RPMI7951 (cell line): ENCODE results near the gene HECTD3. TPM values are rescaled to one million over a fixed set of nuclear protein-coding genes. Genes with fewer than 3 reads are reported as not detected.
A peak's percentile ranks its signal among the peaks of the same experiment; 100 is the strongest.
"Not testable (repeated sequence)": the region's sequence is repeated elsewhere in the genome, so short reads cannot be mapped to it uniquely, and the experiment has no call there.

Experiments
- DNase-seq: peaks from one replicate; pipeline ENCODE4 v3.0.0-alpha.2; 2012; ENCODE audit warnings: low read depth
- total RNA-seq: library from RNA; depleted of rRNA; stranded (reverse); fragments of >200 nt; shearing (Covaris generic); gene quantifications from 2 replicates; pipeline ENCODE4 v1.2.3, GENCODE V29; 2014; rRNA removed

HECTD3 gene
- total RNA-seq, 1 experiment from 2014 or later: 27.9 TPM

DNA sequence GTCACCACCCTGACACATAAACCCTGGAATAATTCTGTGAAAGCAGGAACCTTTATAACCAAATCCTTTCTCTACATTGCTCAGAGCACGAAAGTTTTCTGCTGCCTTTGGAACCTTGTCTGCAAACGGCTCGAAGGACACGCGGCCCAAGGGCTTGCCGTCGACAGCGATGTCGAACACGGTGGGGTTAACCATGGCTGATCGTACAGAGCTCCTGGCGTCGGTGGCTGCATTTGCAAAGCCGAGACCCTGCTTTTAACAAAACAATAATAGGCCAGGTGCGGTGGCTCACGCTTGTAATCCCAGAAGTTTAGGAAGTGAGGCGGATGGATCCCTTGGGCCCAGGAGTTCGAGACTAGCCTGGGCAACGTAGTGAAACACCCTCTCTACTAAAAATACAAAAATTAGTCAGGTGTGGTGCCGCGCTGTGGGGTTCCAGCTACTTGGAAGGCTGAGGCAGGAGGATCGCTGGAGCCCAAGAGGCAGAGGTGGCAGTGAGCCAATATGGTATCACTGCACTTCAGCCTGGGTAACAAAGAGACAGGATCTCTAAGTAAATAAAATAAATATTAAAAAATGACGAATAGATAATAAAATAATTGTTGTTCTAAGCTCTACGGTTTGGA is 22.5 kb downstream of the HECTD3 start:
- DNase-seq: no peak

- DNase-seq: no peak
Measured at GRCh38 chr1:44985747-44986359, 25.3 kb downstream of the HECTD3 start.

- not testable (repeated sequence) for DNase-seq
Measured at GRCh38 chr1:44977372-44977771, 33.8 kb downstream of the HECTD3 start.

GRCh38 chr1:44976252-44976651 is 34.9 kb downstream of the HECTD3 start:
- DNase-seq: no peak

- DNase-seq: no peak
Measured at GRCh38 chr1:44973645-44974044, 37.5 kb downstream of the HECTD3 start.

- DNase-seq: peak; percentile 97
Measured at GRCh38 chr1:44970317-44970716, 40.8 kb downstream of the HECTD3 start.

GRCh38 chr1:44964396-44964795 is 46.7 kb downstream of the HECTD3 start:
- no peak for DNase-seq

- no peak for DNase-seq
Measured at GRCh38 chr1:44962729-44963128, 48.4 kb downstream of the HECTD3 start.

DNA sequence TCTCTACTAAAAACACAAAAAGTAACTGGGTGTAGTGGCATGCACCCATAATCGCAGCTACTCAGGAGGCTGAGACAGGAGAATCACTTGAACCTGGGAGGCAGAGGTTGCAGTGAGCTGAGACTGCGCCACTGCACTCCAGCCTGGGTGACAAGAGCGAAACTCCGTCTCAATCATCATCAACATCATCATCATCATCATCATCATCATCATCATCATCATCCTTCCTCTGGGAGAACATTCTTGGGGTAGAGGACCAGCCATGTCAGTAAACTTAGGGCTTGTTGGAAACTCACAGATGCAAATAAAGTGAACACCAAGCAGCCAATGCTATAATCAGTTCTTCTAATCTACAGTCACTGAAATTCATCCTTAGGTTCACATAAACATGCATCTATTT is 49.1 kb downstream of the HECTD3 start:
- DNase-seq: not testable (repeated sequence)

DNA sequence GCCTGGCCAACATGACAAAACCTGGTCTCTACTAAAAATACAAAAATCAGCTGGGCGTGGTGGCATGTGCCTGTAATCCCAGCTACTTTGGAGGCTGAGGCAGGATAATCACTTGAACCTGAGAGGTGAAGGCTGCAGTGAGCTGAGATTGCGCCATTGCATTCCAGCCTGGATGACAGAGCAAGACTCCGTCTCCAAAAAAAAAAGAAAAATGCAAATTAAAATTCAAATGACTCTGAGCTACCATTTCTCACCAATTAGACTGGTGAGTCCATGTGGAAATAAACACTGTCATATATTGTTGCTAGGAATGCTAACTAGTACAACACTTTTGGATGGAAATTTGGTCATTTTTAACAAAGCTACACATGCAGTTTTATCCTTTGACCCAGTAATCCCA is 53.6 kb downstream of the HECTD3 start:
- not testable (repeated sequence) for DNase-seq

GRCh38 chr1:44956077-44956476 is 55.0 kb downstream of the HECTD3 start:
- not testable (repeated sequence) for DNase-seq

Other genes starting within 250 kb of the HECTD3 start
- 2,373 and 2,557 TPM in 2 replicates for gene RPS8, start 235.8 kb downstream of the HECTD3 start, total RNA-seq
- gene BEST4, start 223.2 kb downstream of the HECTD3 start, total RNA-seq: not detected in 2 replicates
- 8.8 and 10.7 TPM in 2 replicates for gene PLK3, start 210.9 kb downstream of the HECTD3 start, total RNA-seq
- 0.24 and 0.88 TPM in 2 replicates for gene DYNLT4, start 204.0 kb downstream of the HECTD3 start, total RNA-seq
- gene BTBD19, start 202.8 kb downstream of the HECTD3 start, total RNA-seq: 4.2 and 5.0 TPM in 2 replicates
- under 0.01 and 0.12 TPM in 2 replicates for gene PTCH2, start 168.1 kb downstream of the HECTD3 start, total RNA-seq
- 56.0 and 63.9 TPM in 2 replicates for gene EIF2B3, start 24.7 kb downstream of the HECTD3 start, total RNA-seq
- gene UROD, start 930 bp upstream of the HECTD3 start, total RNA-seq: 103 and 119 TPM in 2 replicates
- 0.10 TPM in 1 of 2 replicates, not detected in the other for gene ZSWIM5, start 195.3 kb upstream of the HECTD3 start, total RNA-seq